Activated T-cell treated with anti-CD3 and anti-CD28 coated beads, Interleukin-2, amount 50 U/mL, for 48 hours (primary cell): ENCODE measurements around the gene CTDSP1.
A peak's percentile ranks its signal among the peaks of the same experiment; 100 is the strongest.

ENCODE experiments used
- DNase-seq, 2 experiments: peaks; one replicate each; pipeline ENCODE4 v3.0.0-alpha.2; 2020

CTDSP1 gene

GRCh38 chr2:218383892-218384519 lies 15.7 kb upstream of the CTDSP1 start:
- DNase-seq, result no peak

GRCh38 chr2:218384975-218385374 lies 14.7 kb upstream of the CTDSP1 start:
- no peak for DNase-seq

- no peak for DNase-seq
Observed at GRCh38 chr2:218386505-218387368, 12.9 kb upstream of the CTDSP1 start.

- no peak for DNase-seq
Observed at GRCh38 chr2:218387369-218388194, 12.1 kb upstream of the CTDSP1 start.

- no peak for DNase-seq
Observed at GRCh38 chr2:218389333-218390150, 10.1 kb upstream of the CTDSP1 start.

GRCh38 chr2:218391202-218391601 lies 8.5 kb upstream of the CTDSP1 start:
- DNase-seq, result no peak

GRCh38 chr2:218392459-218392858 lies 7.2 kb upstream of the CTDSP1 start:
- DNase-seq, result no peak

GRCh38 chr2:218392891-218393462 lies 6.7 kb upstream of the CTDSP1 start:
- no peak for DNase-seq

GRCh38 chr2:218393750-218394290 lies 5.8 kb upstream of the CTDSP1 start:
- DNase-seq, result no peak

GRCh38 chr2:218394298-218395089 lies 5.2 kb upstream of the CTDSP1 start:
- DNase-seq, result peak in 1 of 2 experiments; percentile 23

GRCh38 chr2:218395090-218395444 lies 4.6 kb upstream of the CTDSP1 start:
- DNase-seq, result no peak

GRCh38 chr2:218395456-218395825 lies 4.2 kb upstream of the CTDSP1 start:
- DNase-seq, result no peak

GRCh38 chr2:218395826-218396687 lies 3.6 kb upstream of the CTDSP1 start:
- peak; percentile 92 to 95 for DNase-seq

- peak; percentile 71 to 73 for DNase-seq
Observed at GRCh38 chr2:218396688-218397462, 2.8 kb upstream of the CTDSP1 start.

GRCh38 chr2:218397463-218397819 lies 2.2 kb upstream of the CTDSP1 start:
- no peak for DNase-seq

GRCh38 chr2:218397820-218398436 lies 1.7 kb upstream of the CTDSP1 start:
- DNase-seq, result peak; percentile 69 to 79

- DNase-seq, result peak in 1 of 2 experiments; percentile 69
Observed at GRCh38 chr2:218398437-218399390, 954 bp upstream of the CTDSP1 start.
